ENCODE measurements around the gene PKD1L1. TPM values are rescaled to one million over a fixed set of nuclear protein-coding genes. Genes with fewer than 3 reads are reported as not detected.

The PKD1L1 gene
- total RNA-seq, 4 donors from 2014 or later, result 0.06 to 0.19 (median 0.13) TPM; not detected in 1

- DNase-seq, result no peak
- intact Hi-C loops (cut with DNase I), result no loop called here
- 67 to 81% methylated on average over 3 of the region's 3 CpGs for WGBS, 2 donors
- no peaks in the 10 kb centered on the region for H3K27me3 ChIP-seq
- TF ChIP-seq, protein P1, sequence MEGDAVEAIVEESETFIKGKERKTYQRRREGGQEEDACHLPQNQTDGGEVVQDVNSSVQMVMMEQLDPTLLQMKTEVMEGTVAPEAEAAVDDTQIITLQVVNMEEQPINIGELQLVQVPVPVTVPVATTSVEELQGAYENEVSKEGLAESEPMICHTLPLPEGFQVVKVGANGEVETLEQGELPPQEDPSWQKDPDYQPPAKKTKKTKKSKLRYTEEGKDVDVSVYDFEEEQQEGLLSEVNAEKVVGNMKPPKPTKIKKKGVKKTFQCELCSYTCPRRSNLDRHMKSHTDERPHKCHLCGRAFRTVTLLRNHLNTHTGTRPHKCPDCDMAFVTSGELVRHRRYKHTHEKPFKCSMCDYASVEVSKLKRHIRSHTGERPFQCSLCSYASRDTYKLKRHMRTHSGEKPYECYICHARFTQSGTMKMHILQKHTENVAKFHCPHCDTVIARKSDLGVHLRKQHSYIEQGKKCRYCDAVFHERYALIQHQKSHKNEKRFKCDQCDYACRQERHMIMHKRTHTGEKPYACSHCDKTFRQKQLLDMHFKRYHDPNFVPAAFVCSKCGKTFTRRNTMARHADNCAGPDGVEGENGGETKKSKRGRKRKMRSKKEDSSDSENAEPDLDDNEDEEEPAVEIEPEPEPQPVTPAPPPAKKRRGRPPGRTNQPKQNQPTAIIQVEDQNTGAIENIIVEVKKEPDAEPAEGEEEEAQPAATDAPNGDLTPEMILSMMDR (IDR thresholded peaks at IDR 0.05), result no peak
- no peak for TF ChIP-seq POLR2A (IDR thresholded peaks at IDR 0.05)
- no peaks in the 10 kb centered on the region for H3K36me3 ChIP-seq
- no peak overlapping the region for H3K27ac ChIP-seq
- no peaks in the 10 kb centered on the region for H3K9me3 ChIP-seq
- no peak overlapping the region for H3K4me3 ChIP-seq
- H3K4me1 ChIP-seq, result no peaks in the 10 kb centered on the region
These were observed 41.4 kb downstream of the PKD1L1 start for GRCh38 chr7:47906883-47907282.

DNA sequence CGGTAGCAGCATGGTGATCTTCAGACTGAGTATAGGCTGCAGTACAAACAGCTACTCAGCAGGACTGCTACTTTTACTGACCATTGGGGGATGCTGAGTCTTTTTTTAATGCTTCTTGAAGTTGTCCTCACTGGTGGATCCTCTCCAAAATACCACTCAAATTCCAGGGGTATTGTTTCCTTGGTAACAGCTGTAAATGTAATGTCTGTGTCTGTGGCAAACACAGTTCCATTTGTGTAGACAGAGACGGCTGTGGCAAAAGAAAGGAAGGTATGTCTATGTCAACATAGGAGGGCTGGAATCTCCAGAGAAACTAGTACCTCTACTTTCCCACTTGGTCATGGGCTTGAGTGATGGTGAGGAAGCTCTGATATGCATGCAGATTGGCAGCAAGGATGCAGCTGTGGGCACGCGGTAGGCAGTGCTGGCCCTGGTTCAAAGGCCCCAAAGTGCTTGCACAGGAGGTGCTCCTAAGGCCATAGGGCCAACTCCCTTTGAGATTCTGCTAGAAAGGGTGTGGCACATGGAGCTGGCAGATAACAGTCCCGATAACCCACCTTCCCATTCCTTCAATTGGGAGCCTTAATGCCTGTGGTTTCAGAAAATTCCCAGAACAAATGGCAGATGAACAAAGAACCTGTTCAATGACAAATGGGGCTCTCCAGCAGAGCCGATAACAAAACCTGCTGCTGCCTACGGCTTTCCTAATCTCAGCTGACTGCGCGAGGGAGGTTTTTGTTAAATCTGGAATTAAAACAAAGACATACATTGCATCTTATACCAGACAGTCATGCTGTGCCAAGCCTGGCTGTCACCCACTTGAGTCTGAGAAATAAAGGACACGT, 43.0 kb downstream of the PKD1L1 start:
- Histone ChIP-seq H3K27me3 (no peaks in the 10 kb centered on the region), H3K4me1 (no peaks in the 10 kb centered on the region), H3K9me3 (no peaks in the 10 kb centered on the region), H3K4me3 (no peak overlapping the region), H3K27ac (no peak overlapping the region), H3K36me3 (no peaks in the 10 kb centered on the region)
- no peak for DNase-seq
- 71 to 72% methylated on average over 9 to 10 of the region's 10 CpGs for WGBS, 2 donors
- no peak for TF ChIP-seq POLR2A (IDR thresholded peaks at IDR 0.05)
- TF ChIP-seq, protein P1 (IDR thresholded peaks at IDR 0.05), result no peak
- intact Hi-C loops (cut with DNase I), result no loop called here

DNA sequence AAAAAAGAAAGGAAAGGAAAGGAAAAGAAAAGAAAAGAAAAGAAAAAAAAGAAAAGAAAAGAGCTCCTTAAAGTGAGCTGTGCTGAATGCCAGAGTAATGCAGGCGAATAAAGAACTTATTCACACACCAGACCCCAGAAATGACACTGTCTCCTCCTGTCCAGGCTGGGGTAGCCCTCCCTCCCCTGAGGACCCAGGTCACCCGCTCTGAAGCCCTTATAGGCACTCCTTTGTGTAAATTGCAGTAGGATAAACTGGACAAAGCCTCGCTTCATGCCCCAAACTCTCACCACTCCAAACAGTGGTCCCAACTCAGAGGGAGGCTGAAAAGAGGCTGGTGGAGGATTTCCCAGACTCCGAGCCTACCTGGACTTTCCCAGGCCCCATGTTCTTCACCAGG, 46.3 kb downstream of the PKD1L1 start:
- no peaks in the 10 kb centered on the region for H3K9me3 ChIP-seq
- peaks cover 0 to under 1% (median 0%) of the 10 kb centered on the region in 4 donors for H3K27me3 ChIP-seq
- no peaks in the 10 kb centered on the region for H3K4me1 ChIP-seq
- TF ChIP-seq, protein P1 (IDR thresholded peaks at IDR 0.05), result no peak
- no peak for TF ChIP-seq POLR2A (IDR thresholded peaks at IDR 0.05)
- no peaks in the 10 kb centered on the region for H3K36me3 ChIP-seq
- WGBS, 2 donors, result 71 to 79% methylated on average over 4 of the region's 4 CpGs
- no peak for DNase-seq
- no peak overlapping the region for H3K4me3 ChIP-seq
- H3K27ac ChIP-seq, result no peak overlapping the region
- intact Hi-C loops (cut with DNase I), result no loop called here

DNA sequence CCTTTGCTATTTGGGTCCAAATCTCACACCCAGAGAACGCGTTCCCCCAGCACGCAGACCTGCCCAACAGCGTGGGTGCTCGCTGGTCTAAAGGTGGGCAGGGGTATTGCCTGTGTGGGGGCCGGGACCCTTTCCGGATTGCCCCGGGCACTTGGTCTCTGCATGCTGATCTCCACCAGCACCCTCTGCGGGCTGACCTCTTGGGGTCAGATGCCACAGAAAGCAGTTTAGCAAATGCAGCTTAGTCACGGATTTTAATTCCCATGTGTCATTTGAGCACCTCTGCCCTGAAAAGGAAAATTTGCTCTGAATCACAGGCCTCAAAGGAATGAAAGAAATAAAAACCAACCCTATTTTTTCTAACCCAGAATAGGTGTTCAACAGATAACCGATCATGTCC, 46.7 kb downstream of the PKD1L1 start:
- Histone ChIP-seq H3K9me3 (no peaks in the 10 kb centered on the region), H3K4me3 (no peak overlapping the region), H3K27me3 (peaks cover 0 to 4% (median 0%) of the 10 kb centered on the region in 4 donors), H3K4me1 (no peaks in the 10 kb centered on the region), H3K36me3 (no peaks in the 10 kb centered on the region), H3K27ac (no peak overlapping the region)
- intact Hi-C loops (cut with DNase I), result no loop called here
- DNase-seq, result no peak
- WGBS, 2 donors, result 72 to 82% methylated on average over 5 to 11 of the region's 11 CpGs
- TF ChIP-seq, protein P1 (IDR thresholded peaks at IDR 0.05), result no peak
- no peak for TF ChIP-seq POLR2A (IDR thresholded peaks at IDR 0.05)

- no peaks in the 10 kb centered on the region for H3K9me3 ChIP-seq
- H3K36me3 ChIP-seq, result no peaks in the 10 kb centered on the region
- intact Hi-C loops (cut with DNase I), result no loop called here
- no peak overlapping the region for H3K4me3 ChIP-seq
- 56 to 83% methylated on average over 4 of the region's 4 CpGs for WGBS, 2 donors
- DNase-seq, result no peak
- no peaks in the 10 kb centered on the region for H3K4me1 ChIP-seq
- H3K27me3 ChIP-seq, result peaks cover 0 to 4% (median 0%) of the 10 kb centered on the region in 4 donors
- TF ChIP-seq, protein P1 (IDR thresholded peaks at IDR 0.05), result no peak
- TF ChIP-seq POLR2A (IDR thresholded peaks at IDR 0.05), result no peak
- no peak overlapping the region for H3K27ac ChIP-seq
These were observed 50.4 kb downstream of the PKD1L1 start for GRCh38 chr7:47897831-47898230.
